Lower leg skin (tissue), 4 donors: ENCODE measurements around the gene RGS11. TPM values are rescaled to one million over a fixed set of nuclear protein-coding genes. Genes with fewer than 3 reads are reported as not detected.

ENCODE experiments used
- DNase-seq, 2 donors: peaks; one replicate each; pipeline ENCODE4 v3.0.0-alpha.2; 2019; ENCODE audit warnings: low spot score in 2 of 2
- H3K4me3 ChIP-seq: fragments of 200-600 bp; sonication (generic); 2 replicates; pipeline ENCODE4 v1.5.1; 2017; ENCODE audit warnings: mild to moderate bottlenecking, low read depth; ENCODE audit not compliant: poor library complexity, severe bottlenecking
- POLR2A ChIP-seq, 2 donors: fragments of 450-650 bp; IDR thresholded peaks; one replicate each; pipeline ENCODE4 v1.6.1; 2016 to 2017; ENCODE audit warnings: antibody characterized with exemption in 2 of 2, mild to moderate bottlenecking in 1 of 2, moderate library complexity in 1 of 2
- WGBS, 2 donors: methylation state at CpG; one replicate each; pipeline ENCODE4 v1.1.5; 2018; 5-methylcytosine and 5-hydroxymethylcytosine counted together
- intact Hi-C: fragments of 100-400 bp; cut with DNase I; formaldehyde crosslinking; loops from one replicate; pipeline ENCODE4 v1.15.0; 2023; ENCODE audit warnings: low total_unique reads
- total RNA-seq, 4 donors: library from RNA; depleted of rRNA; stranded (reverse); fragments of >200 nt; gene quantifications; one replicate each; pipeline ENCODE4 v1.1.0, GENCODE V29; 2016
- TF ChIP-seq, protein P1 (sequence below), 3 donors: fragments of 450-650 bp; IDR thresholded peaks; one replicate each; pipeline ENCODE4 v1.5.1; 2016; ENCODE audit warnings: antibody characterized with exemption in 3 of 3, mild to moderate bottlenecking in 3 of 3, moderate library complexity in 2 of 3

Gene RGS11
- total RNA-seq, 4 donors from 2014 or later = 0.08 to 2.7 (median 1.6) TPM

DNA sequence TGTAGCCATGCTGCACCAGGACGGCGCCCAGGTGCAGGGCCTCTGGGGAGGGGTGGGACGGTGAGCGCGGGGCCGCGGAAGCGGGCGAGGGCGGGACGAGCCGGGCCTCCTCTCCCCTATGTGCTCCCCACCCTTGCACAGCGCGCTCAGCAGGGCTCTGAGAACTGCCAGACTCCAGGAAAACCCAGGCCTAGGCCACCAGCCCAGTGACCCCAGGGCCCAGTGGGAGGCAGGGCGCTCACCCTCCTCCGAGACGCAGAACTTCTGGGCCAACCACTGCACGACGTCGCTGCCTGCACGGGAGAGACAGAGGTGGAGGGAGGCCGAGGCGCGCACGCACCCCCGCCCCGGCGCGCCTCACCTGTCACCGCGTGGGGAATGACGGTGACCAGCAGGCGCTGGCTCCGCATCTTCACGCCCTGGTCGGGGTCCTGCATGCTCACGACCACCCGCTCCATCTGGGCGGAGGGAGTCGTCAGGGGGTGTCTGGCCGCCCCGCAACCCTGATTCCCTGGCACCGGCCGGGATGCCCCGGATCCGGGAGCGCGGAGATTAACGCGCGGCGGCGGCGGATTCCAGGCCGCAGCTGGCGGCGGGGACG lies 603 bp downstream of the RGS11 start:
- WGBS, 2 donors = 3 to 12% methylated on average over 7 to 13 of the region's 58 CpGs
- H3K4me3 ChIP-seq = no peak overlapping the region
- TF ChIP-seq, protein P1, sequence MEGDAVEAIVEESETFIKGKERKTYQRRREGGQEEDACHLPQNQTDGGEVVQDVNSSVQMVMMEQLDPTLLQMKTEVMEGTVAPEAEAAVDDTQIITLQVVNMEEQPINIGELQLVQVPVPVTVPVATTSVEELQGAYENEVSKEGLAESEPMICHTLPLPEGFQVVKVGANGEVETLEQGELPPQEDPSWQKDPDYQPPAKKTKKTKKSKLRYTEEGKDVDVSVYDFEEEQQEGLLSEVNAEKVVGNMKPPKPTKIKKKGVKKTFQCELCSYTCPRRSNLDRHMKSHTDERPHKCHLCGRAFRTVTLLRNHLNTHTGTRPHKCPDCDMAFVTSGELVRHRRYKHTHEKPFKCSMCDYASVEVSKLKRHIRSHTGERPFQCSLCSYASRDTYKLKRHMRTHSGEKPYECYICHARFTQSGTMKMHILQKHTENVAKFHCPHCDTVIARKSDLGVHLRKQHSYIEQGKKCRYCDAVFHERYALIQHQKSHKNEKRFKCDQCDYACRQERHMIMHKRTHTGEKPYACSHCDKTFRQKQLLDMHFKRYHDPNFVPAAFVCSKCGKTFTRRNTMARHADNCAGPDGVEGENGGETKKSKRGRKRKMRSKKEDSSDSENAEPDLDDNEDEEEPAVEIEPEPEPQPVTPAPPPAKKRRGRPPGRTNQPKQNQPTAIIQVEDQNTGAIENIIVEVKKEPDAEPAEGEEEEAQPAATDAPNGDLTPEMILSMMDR (IDR thresholded peaks at IDR 0.05) = no peak
- TF ChIP-seq POLR2A (IDR thresholded peaks at IDR 0.05) = no peak
- intact Hi-C loops = no loop called here
- DNase-seq = no peak

DNA sequence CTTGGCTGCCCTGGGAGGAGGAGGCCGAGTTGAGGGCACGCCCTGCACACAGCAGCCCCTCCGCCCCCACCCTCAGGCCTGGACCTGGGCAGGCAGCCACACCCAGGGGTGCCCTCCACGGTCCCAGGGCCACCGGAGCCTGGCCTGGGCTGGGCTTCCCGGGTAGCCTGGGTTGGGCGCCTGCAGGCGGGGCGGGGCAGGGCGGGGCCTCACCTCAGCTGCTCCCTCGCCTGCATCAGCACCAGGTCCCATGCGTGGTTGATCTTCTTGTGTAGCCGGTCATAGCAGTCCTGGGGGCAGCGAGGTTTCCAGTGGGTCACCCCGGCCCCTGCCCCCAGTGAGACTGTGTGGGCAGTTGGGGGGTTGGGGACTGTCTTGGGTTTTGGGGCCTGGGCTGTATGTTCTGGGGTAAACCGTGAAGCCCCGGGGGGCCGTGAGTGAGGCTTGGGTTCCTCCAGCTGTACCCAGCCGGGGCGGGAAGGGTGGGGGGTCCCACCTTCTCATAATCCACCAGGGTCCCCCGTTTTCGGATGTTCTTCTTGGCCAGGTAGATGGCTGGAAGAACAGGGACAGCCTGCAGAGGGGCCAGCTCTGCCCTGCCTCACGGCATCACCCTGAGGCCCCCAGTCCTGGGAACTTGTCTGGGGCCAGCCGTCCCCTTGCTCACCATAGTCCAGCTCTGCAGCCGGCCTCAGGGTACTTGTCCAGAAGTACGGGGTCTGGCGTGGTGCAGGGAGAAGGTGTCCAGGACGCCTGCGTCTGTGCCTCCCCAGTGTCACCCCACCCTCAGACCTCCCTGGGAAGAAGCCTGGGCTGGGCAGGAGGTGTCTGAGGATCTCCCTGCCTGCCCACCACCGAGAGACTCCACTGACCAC lies 2.0 kb downstream of the RGS11 start:
- no peak overlapping the region for H3K4me3 ChIP-seq
- no peak for DNase-seq
- 74 to 88% methylated on average over 15 to 25 of the region's 30 CpGs for WGBS, 2 donors
- TF ChIP-seq, protein P1 (IDR thresholded peaks at IDR 0.05) = no peak
- no peak for TF ChIP-seq POLR2A (IDR thresholded peaks at IDR 0.05)
- intact Hi-C loops = no loop called here

DNA sequence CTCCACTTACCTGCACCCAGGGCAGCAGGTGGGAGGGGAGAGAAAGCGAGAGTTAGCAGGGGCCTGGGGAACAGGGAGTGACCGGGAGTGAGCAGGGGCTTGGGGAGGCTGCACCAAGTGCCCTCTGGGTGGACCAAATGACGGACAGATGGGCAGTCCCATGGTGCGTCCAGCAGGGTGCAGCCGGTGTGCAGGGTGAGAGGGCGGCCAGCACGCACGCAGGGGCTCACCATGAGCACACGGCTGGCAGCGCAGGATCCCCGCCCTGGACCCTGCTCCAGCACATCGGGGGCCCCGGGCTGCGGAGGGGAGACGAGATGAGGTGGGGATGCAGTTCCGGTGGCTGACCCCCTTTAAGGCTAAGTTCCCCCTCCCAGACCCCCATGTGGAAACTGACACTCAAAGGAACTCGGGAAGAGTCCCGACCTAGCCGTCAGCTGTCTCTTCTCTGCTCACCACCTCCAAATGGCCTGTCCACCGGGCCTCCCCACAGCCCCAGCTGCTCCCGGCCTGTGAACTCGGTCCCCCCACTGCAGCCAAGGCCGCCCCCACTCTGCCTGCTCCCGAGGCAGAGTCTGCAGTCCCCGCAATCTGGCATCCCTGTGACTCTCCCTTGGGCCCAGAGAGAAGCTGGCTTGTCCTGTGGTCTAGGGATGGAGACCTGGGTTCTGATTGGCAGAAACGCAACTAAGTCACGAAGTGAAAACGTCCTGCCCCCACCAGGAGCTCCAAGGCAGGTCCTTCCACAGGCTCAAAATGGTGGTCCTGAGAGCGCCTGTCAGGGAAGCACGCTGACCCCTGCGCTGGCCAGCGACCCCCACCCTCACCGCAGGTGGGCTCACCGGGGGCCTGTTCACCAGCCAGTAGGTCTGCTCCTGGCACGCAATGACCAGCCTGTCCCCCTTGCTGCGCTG lies 2.9 kb downstream of the RGS11 start:
- WGBS, 2 donors = 84 to 86% methylated on average over 32 to 36 of the region's 36 CpGs
- TF ChIP-seq, protein P1 (IDR thresholded peaks at IDR 0.05) = no peak
- TF ChIP-seq POLR2A (IDR thresholded peaks at IDR 0.05) = no peak
- intact Hi-C loops = no loop called here
- H3K4me3 ChIP-seq = no peak overlapping the region
- DNase-seq = no peak

DNA sequence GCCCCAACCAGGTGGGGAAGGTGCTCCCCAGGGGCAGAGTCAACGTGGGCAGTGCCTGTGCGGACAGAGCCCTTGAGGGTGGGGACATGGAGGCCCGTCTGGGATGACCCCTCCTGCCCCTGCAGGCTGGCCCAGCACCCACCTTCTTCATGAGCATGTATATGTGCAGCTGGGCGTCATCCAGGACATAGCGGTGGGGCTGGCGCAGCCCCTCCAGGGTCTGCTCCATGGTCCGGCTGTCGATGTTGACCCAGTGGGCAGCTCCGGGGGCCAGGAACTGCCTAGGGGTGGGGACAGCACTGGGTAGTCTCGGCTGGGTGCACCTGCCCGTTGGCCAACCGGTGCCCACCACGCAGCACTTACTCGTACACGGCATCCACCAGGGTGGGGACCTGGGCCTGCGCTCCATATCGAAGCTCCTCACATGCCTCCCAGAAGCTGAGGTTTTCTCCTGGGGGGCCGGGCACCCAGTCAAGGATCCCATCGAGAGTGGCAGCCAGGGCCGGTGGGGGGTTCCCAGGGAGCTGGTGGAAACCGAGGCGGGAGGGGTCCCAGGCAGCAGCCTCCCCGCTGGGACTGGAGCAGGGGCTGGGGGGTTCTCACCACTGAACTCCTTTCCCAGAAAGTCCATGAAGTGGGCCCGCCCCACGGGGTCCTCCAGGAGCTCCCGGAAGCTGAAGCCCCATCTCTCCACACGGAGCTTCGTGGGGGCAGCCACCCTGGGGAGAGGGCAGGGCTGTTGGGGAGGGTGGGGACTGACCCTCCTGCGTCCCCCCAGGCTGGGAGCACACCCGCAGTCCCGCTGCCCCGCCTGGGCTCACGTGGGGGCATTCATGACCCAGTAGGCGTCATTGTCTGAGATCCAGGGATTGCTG lies 5.1 kb downstream of the RGS11 start:
- DNase-seq = no peak
- intact Hi-C loops = no loop called here
- TF ChIP-seq POLR2A (IDR thresholded peaks at IDR 0.05) = no peak
- TF ChIP-seq, protein P1 (IDR thresholded peaks at IDR 0.05) = no peak
- WGBS, 2 donors = 87 to 92% methylated on average over 19 to 26 of the region's 34 CpGs
- H3K4me3 ChIP-seq = no peak overlapping the region
